Large intestine (tissue), 3 donors: Measurements from ENCODE around the gene CTTN. TPM values are rescaled to one million over a fixed set of nuclear protein-coding genes. Genes with fewer than 3 reads are reported as not detected.
"Not testable (repeated sequence)": the region's sequence is repeated elsewhere in the genome, so short reads cannot be mapped to it uniquely, and the experiment has no call there.

Experiments
- DNase-seq, 2 donors: peaks; one replicate each; pipeline versions ENCODE4 v3.0.0 to v3.0.0-alpha.2; 2013
- H3K27ac ChIP-seq: one replicate; pipeline ENCODE4 v1.5.1; 2013; ENCODE audit warnings: low read length
- H3K27me3 ChIP-seq: 2 replicates; pipeline ENCODE4 v1.6.1; 2013; ENCODE audit warnings: low read length; ENCODE audit not compliant: control insufficient read depth, insufficient read depth
- H3K36me3 ChIP-seq: 2 replicates; pipeline ENCODE4 v1.6.1; 2013; ENCODE audit warnings: low read length; ENCODE audit not compliant: control insufficient read depth, insufficient read depth
- H3K4me1 ChIP-seq: one replicate; pipeline ENCODE4 v1.6.1; 2013; ENCODE audit warnings: low read length; ENCODE audit not compliant: control insufficient read depth, insufficient read depth
- H3K4me3 ChIP-seq: one replicate; pipeline ENCODE4 v1.5.1; 2013; ENCODE audit warnings: low read length
- H3K9me3 ChIP-seq: one replicate; pipeline ENCODE4 v1.6.1; 2013; ENCODE audit warnings: mild to moderate bottlenecking, low read depth, low read length, moderate library complexity; ENCODE audit not compliant: control insufficient read depth
- WGBS: methylation state at CpG from one replicate; pipeline ENCODE4 v1.1.5; 2013; ENCODE audit warnings: low lambda C conversion rate; ENCODE audit not compliant: insufficient coverage; 5-methylcytosine and 5-hydroxymethylcytosine counted together
- polyA plus RNA-seq: library from polyadenylated mRNA; unstranded; fragments of 120-200 nt; gene quantifications from one replicate; pipeline ENCODE4 v1.2.1, GENCODE V29; 2013

The CTTN gene
- polyA plus RNA-seq, 1 donor: 224 TPM

GRCh38 chr11:70407814-70408213 is 9.5 kb downstream of the CTTN start:
- no peaks in the 10 kb centered on the region for H3K9me3 ChIP-seq
- DNase-seq: no peak
- no peaks in the 10 kb centered on the region for H3K4me1 ChIP-seq
- WGBS: 100% methylated on average over 2 of the region's 6 CpGs
- H3K36me3 ChIP-seq: peaks cover 73% of the 10 kb centered on the region
- no peaks in the 10 kb centered on the region for H3K27me3 ChIP-seq
- no peak overlapping the region for H3K4me3 ChIP-seq
- no peak overlapping the region for H3K27ac ChIP-seq

GRCh38 chr11:70408326-70408725 is 10.0 kb downstream of the CTTN start:
- H3K36me3 ChIP-seq: peaks cover 78% of the 10 kb centered on the region
- no CpG with 5 or more reads among the region's 4 CpGs for WGBS
- not testable (repeated sequence) for H3K27me3 ChIP-seq, H3K9me3 ChIP-seq, DNase-seq, H3K4me3 ChIP-seq, H3K4me1 ChIP-seq, H3K27ac ChIP-seq

GRCh38 chr11:70409437-70409836 is 11.1 kb downstream of the CTTN start:
- H3K27me3 ChIP-seq: no peaks in the 10 kb centered on the region

GRCh38 chr11:70409871-70410270 is 11.5 kb downstream of the CTTN start:
- H3K9me3 ChIP-seq: no peaks in the 10 kb centered on the region
- WGBS: no CpG with 5 or more reads among the region's 7 CpGs
- peaks cover 91% of the 10 kb centered on the region for H3K36me3 ChIP-seq
- no peaks in the 10 kb centered on the region for H3K27me3 ChIP-seq
- H3K4me3 ChIP-seq: no peak overlapping the region
- no peaks in the 10 kb centered on the region for H3K4me1 ChIP-seq
- DNase-seq: no peak
- H3K27ac ChIP-seq: no peak overlapping the region

More at GRCh38 chr11:70409437-70409836, 11.1 kb downstream of the CTTN start:
- H3K36me3 ChIP-seq: peaks cover 87% of the 10 kb centered on the region
- no peak for DNase-seq
- H3K4me3 ChIP-seq: no peak overlapping the region
- H3K9me3 ChIP-seq: no peaks in the 10 kb centered on the region
- no peaks in the 10 kb centered on the region for H3K4me1 ChIP-seq
- no CpG with 5 or more reads among the region's 10 CpGs for WGBS
- H3K27ac ChIP-seq: no peak overlapping the region

- Histone ChIP-seq H3K27ac (no peak overlapping the region), H3K9me3 (no peaks in the 10 kb centered on the region), H3K4me3 (no peak overlapping the region), H3K27me3 (no peaks in the 10 kb centered on the region), H3K36me3 (peaks cover 92% of the 10 kb centered on the region), H3K4me1 (no peaks in the 10 kb centered on the region)
- no CpG with 5 or more reads among the region's 29 CpGs for WGBS
- DNase-seq: no peak
Measured at GRCh38 chr11:70410276-70411205, 12.2 kb downstream of the CTTN start.

- Histone ChIP-seq H3K27ac (no peak overlapping the region), H3K4me1 (no peaks in the 10 kb centered on the region), H3K36me3 (peaks cover 94% of the 10 kb centered on the region), H3K27me3 (no peaks in the 10 kb centered on the region), H3K9me3 (no peaks in the 10 kb centered on the region), H3K4me3 (no peak overlapping the region)
- DNase-seq: no peak
- no CpG with 5 or more reads among the region's 15 CpGs for WGBS
Measured at GRCh38 chr11:70411713-70412452, 13.6 kb downstream of the CTTN start.

- no peak for DNase-seq
- Histone ChIP-seq H3K36me3 (peaks cover 94% of the 10 kb centered on the region), H3K4me3 (no peak overlapping the region), H3K9me3 (no peaks in the 10 kb centered on the region), H3K27ac (no peak overlapping the region), H3K27me3 (no peaks in the 10 kb centered on the region), H3K4me1 (no peaks in the 10 kb centered on the region)
- WGBS: no CpG with 5 or more reads among the region's 10 CpGs
Measured at GRCh38 chr11:70413151-70413550, 14.8 kb downstream of the CTTN start.

GRCh38 chr11:70414341-70415100 is 16.2 kb downstream of the CTTN start:
- no peaks in the 10 kb centered on the region for H3K27me3 ChIP-seq
- peaks cover 85% of the 10 kb centered on the region for H3K36me3 ChIP-seq
- DNase-seq: no peak
- no peak overlapping the region for H3K4me3 ChIP-seq
- no CpG with 5 or more reads among the region's 28 CpGs for WGBS
- H3K9me3 ChIP-seq: no peaks in the 10 kb centered on the region
- no peak overlapping the region for H3K27ac ChIP-seq
- no peaks in the 10 kb centered on the region for H3K4me1 ChIP-seq

GRCh38 chr11:70415191-70415590 is 16.9 kb downstream of the CTTN start:
- no peak overlapping the region for H3K27ac ChIP-seq
- H3K9me3 ChIP-seq: no peaks in the 10 kb centered on the region
- no peak overlapping the region for H3K4me3 ChIP-seq
- no peak for DNase-seq
- no CpG with 5 or more reads among the region's 10 CpGs for WGBS
- peaks cover 85% of the 10 kb centered on the region for H3K36me3 ChIP-seq
- no peaks in the 10 kb centered on the region for H3K4me1 ChIP-seq
- no peaks in the 10 kb centered on the region for H3K27me3 ChIP-seq
